ENCODE measurements around the gene MRPL55.

The MRPL55 gene

DNA sequence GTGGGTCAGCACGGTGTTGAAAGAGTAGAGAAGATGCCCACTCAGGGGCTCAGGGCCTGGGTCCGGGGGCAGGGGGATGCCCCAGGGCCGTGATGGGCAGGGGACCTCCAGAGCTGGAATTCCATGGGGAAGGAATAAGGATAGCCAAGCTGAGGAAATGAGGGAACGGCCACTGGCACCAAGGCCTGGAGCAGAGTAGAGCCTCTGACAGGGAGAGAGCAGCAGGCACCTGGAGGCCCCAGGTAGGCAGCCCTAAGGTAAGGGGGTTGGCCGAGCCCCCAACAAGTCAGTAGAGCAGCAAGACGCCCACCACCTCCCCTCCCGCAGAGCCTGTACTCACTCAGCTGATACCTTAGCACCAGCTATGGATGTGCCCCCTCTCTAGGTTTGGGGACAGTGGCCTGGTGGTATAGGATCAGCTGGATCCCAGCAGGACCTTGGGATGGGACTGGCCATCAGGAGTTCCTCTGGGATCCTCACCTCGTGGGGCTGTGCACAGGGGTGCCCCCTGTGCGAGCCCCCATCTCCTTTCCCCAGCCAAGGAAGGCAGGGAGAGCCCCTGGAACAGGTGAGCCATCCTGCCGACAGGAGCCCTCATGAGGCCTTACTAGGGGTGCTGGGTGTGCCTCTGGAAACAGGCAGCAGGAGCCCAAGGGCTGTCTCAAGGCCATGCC lies 47.6 kb downstream of the MRPL55 start:
- H3K4me1 ChIP-seq (ENCODE audit: control insufficient read depth in 1 of 2, insufficient read depth in 1 of 2, low read depth in 1 of 2, low read length in 1 of 2) = peaks cover 14 to 23% of the 10 kb centered on the region in 2 experiments
- H3K27ac ChIP-seq = no peak overlapping the region
- no peaks in the 10 kb centered on the region for H3K36me3 ChIP-seq
- H3K9me3 ChIP-seq = no peaks in the 10 kb centered on the region
- TF ChIP-seq, protein P1, sequence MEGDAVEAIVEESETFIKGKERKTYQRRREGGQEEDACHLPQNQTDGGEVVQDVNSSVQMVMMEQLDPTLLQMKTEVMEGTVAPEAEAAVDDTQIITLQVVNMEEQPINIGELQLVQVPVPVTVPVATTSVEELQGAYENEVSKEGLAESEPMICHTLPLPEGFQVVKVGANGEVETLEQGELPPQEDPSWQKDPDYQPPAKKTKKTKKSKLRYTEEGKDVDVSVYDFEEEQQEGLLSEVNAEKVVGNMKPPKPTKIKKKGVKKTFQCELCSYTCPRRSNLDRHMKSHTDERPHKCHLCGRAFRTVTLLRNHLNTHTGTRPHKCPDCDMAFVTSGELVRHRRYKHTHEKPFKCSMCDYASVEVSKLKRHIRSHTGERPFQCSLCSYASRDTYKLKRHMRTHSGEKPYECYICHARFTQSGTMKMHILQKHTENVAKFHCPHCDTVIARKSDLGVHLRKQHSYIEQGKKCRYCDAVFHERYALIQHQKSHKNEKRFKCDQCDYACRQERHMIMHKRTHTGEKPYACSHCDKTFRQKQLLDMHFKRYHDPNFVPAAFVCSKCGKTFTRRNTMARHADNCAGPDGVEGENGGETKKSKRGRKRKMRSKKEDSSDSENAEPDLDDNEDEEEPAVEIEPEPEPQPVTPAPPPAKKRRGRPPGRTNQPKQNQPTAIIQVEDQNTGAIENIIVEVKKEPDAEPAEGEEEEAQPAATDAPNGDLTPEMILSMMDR (IDR thresholded peaks at IDR 0.05) = no peak
- no peak overlapping the region for H3K4me3 ChIP-seq (ENCODE audit: low read depth in 1 of 2, low read length in 1 of 2)
- peaks cover 91% of the 10 kb centered on the region for H3K27me3 ChIP-seq

DNA sequence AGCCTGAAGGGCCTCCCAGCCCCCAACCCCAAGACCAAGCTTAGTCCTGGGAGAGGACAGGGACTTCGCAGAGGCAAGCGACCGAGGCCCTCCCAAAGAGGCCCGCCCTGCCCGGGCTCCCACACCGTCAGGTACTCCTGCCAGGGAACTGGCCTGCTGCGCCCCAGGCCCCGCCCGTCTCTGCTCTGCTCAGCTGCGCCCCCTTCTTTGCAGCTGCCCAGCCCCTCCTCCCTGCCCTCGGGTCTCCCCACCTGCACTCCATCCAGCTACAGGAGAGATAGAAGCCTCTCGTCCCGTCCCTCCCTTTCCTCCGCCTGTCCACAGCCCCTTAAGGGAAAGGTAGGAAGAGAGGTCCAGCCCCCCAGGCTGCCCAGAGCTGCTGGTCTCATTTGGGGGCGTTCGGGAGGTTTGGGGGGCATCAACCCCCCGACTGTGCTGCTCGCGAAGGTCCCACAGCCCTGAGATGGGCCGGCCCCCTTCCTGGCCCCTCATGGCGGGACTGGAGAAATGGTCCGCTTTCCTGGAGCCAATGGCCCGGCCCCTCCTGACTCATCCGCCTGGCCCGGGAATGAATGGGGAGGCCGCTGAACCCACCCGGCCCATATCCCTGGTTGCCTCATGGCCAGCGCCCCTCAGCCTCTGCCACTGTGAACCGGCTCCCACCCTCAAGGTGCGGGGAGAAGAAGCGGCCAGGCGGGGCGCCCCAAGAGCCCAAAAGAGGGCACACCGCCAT lies 48.5 kb downstream of the MRPL55 start:
- Histone ChIP-seq H3K36me3 (no peaks in the 10 kb centered on the region), H3K9me3 (no peaks in the 10 kb centered on the region), H3K27ac (no peak overlapping the region), H3K27me3 (peaks cover 91% of the 10 kb centered on the region), H3K4me1 (ENCODE audit: control insufficient read depth in 1 of 2, insufficient read depth in 1 of 2, low read depth in 1 of 2, low read length in 1 of 2) (peaks cover 14 to 23% of the 10 kb centered on the region in 2 experiments), H3K4me3 (ENCODE audit: low read depth in 1 of 2, low read length in 1 of 2) (peak overlapping the region; percentile 49 to 59)
- TF ChIP-seq, protein P1 (IDR thresholded peaks at IDR 0.05) = no peak

DNA sequence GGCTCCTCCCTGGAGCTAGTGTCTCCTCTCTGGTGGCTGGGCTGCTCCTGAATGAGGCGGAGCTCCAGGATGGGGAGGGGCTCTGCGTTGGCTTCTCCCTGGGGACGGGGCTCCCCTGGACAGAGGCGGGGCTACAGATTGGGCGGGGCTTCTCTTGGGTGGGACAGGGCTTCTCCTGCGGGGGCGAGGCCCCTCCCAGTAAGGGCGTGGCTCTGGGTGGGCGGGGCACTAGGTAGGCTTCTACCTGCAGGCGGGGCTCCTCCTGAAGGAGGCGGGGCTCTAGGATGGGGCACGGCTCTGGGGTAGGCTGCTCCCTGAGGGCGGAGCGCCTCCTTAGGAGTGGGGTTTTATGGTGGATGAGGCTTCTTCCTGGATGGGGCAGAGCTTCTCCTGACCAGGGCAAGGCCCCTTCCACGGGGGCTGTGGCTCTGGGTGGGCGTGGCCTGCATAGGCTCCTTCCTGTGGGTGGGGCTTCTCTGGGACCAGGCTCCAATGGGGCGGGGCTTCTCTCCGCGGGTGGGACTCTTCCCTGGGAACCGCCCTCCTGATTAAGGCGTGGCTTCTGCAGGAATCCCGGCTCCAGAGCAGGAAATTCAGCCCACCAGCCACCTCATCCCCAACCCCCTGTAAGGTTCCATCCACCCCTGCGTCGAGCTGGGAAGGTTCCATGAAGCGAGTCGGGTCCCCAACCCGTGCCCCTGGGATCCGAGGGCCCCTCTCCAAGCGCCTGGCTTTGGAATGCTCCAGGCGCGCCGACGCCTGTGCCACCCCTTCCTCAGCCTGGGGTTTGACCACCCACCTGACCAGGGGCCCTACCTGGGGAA lies 49.3 kb downstream of the MRPL55 start:
- peak overlapping the region; percentile 49 to 59 for H3K4me3 ChIP-seq (ENCODE audit: low read depth in 1 of 2, low read length in 1 of 2)
- TF ChIP-seq, protein P1 (IDR thresholded peaks at IDR 0.05) = no peak
- no peaks in the 10 kb centered on the region for H3K36me3 ChIP-seq
- H3K4me1 ChIP-seq (ENCODE audit: control insufficient read depth in 1 of 2, insufficient read depth in 1 of 2, low read depth in 1 of 2, low read length in 1 of 2) = peaks cover 14 to 23% of the 10 kb centered on the region in 2 experiments
- H3K27ac ChIP-seq = no peak overlapping the region
- H3K27me3 ChIP-seq = peaks cover 89% of the 10 kb centered on the region
- no peaks in the 10 kb centered on the region for H3K9me3 ChIP-seq

DNA sequence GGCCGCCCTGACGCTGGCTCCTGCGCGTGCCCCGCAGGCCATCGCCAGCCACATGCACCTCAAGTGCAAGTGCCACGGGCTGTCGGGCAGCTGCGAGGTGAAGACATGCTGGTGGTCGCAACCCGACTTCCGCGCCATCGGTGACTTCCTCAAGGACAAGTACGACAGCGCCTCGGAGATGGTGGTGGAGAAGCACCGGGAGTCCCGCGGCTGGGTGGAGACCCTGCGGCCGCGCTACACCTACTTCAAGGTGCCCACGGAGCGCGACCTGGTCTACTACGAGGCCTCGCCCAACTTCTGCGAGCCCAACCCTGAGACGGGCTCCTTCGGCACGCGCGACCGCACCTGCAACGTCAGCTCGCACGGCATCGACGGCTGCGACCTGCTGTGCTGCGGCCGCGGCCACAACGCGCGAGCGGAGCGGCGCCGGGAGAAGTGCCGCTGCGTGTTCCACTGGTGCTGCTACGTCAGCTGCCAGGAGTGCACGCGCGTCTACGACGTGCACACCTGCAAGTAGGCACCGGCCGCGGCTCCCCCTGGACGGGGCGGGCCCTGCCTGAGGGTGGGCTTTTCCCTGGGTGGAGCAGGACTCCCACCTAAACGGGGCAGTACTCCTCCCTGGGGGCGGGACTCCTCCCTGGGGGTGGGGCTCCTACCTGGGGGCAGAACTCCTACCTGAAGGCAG lies 50.0 kb downstream of the MRPL55 start:
- Histone ChIP-seq H3K4me3 (ENCODE audit: low read depth in 1 of 2, low read length in 1 of 2) (peak overlapping the region; percentile 49 to 59), H3K36me3 (no peaks in the 10 kb centered on the region), H3K27me3 (peaks cover 90% of the 10 kb centered on the region), H3K4me1 (ENCODE audit: control insufficient read depth in 1 of 2, insufficient read depth in 1 of 2, low read depth in 1 of 2, low read length in 1 of 2) (peaks cover 14 to 23% of the 10 kb centered on the region in 2 experiments), H3K27ac (peak overlapping the region; percentile 13), H3K9me3 (no peaks in the 10 kb centered on the region)
- TF ChIP-seq, protein P1 (IDR thresholded peaks at IDR 0.05) = no peak

All from neutrophil (primary cell).